Measurements from ENCODE around the gene ATG4C. TPM values are rescaled to one million over a fixed set of nuclear protein-coding genes. Genes with fewer than 3 reads are reported as not detected.

Gene ATG4C
- total RNA-seq, 1 experiment from 2014 or later: 13.1 TPM

DNA sequence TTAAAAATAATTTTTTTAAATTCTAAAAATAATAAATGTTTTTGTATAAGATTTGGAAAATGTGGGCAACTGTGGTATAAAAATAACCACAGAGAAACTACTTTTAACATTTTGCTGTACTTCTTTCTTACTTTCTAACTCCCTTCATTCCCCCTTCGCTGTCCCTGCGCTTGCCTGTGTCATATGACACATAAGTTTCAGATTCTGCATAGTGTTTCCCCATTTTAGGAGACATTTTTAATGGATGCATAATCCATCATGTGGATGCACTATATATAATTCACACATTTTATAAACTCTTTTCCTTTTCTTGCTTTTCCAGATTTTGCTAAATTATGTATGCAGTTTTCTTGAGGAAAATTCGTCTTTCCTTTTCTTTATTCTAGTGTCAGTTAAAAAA is 16.3 kb downstream of the ATG4C start:
- no peaks in the 10 kb centered on the region for H4K20me1 ChIP-seq (ENCODE audit: control insufficient read depth, insufficient read depth, insufficient read length)
- H3K27ac Mint-ChIP-seq: peak overlapping the region in 1 of 3 experiments; percentile 41; a peak in 2 of 7 replicates
- H3K23me2 ChIP-seq (ENCODE audit: insufficient read length, low read depth, low read length, poor library complexity, severe bottlenecking): no peaks in the 10 kb centered on the region
- no peak overlapping the region for H2BK5ac ChIP-seq (ENCODE audit: insufficient read length, low read length)
- no peak overlapping the region for H3K4me2 ChIP-seq (ENCODE audit: insufficient read depth, insufficient read length, low read length)
- no peak overlapping the region for H2AFZ ChIP-seq (ENCODE audit: low read length)
- no peaks in the 10 kb centered on the region for H3K4me1 Mint-ChIP-seq
- no peaks in the 10 kb centered on the region for H3K4me1 ChIP-seq (ENCODE audit: insufficient read depth, low read length)
- no peaks in the 10 kb centered on the region for H3K79me1 ChIP-seq (ENCODE audit: insufficient read depth, low read depth, low read length, poor library complexity, severe bottlenecking)
- no peak overlapping the region for H3K4ac ChIP-seq (ENCODE audit: low read depth, low read length)
- H3K27ac ChIP-seq (ENCODE audit: insufficient read length, low read depth, low read length): no peak overlapping the region
- WGBS (ENCODE audit: extremely low coverage, insufficient read length, low lambda C conversion rate): no CpG with 5 or more reads among the region's 3 CpGs
- no peak overlapping the region for H3K23ac ChIP-seq (ENCODE audit: insufficient read length, low read depth, low read length)
- no peak overlapping the region for H4K8ac ChIP-seq (replicated peaks; ENCODE audit: insufficient read length, low read depth, low read length)
- H3K27me3 ChIP-seq (ENCODE audit: insufficient read depth, low read length): no peaks in the 10 kb centered on the region
- no peak overlapping the region for H2BK20ac ChIP-seq (ENCODE audit: low read depth, low read length, poor library complexity, severe bottlenecking)
- H3K14ac ChIP-seq (ENCODE audit: insufficient read depth, low read length): no peak overlapping the region
- TF ChIP-seq, protein P1, sequence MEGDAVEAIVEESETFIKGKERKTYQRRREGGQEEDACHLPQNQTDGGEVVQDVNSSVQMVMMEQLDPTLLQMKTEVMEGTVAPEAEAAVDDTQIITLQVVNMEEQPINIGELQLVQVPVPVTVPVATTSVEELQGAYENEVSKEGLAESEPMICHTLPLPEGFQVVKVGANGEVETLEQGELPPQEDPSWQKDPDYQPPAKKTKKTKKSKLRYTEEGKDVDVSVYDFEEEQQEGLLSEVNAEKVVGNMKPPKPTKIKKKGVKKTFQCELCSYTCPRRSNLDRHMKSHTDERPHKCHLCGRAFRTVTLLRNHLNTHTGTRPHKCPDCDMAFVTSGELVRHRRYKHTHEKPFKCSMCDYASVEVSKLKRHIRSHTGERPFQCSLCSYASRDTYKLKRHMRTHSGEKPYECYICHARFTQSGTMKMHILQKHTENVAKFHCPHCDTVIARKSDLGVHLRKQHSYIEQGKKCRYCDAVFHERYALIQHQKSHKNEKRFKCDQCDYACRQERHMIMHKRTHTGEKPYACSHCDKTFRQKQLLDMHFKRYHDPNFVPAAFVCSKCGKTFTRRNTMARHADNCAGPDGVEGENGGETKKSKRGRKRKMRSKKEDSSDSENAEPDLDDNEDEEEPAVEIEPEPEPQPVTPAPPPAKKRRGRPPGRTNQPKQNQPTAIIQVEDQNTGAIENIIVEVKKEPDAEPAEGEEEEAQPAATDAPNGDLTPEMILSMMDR (conservative IDR thresholded peaks at IDR 0.05): no peak
- no peak overlapping the region for H3K4me3 Mint-ChIP-seq
- no peak overlapping the region for H2BK15ac ChIP-seq (ENCODE audit: low read depth, low read length)
- no peak overlapping the region for H2BK12ac ChIP-seq (ENCODE audit: insufficient read length, low read depth, low read length)
- no peak overlapping the region for H4K5ac ChIP-seq (ENCODE audit: insufficient read length, low read depth, low read length)
- H2AK5ac ChIP-seq (ENCODE audit: insufficient read length, low read length): no peak overlapping the region
- no peak overlapping the region for H4K91ac ChIP-seq (ENCODE audit: insufficient read length, low read depth, low read length)
- H3K79me2 ChIP-seq (ENCODE audit: insufficient read depth, low read length): no peaks in the 10 kb centered on the region; the same call in 1 of the 2 replicates
- H3K27me3 Mint-ChIP-seq (ENCODE audit: low read depth): no peaks in the 10 kb centered on the region
- H3T11ph ChIP-seq (ENCODE audit: low read length): no peak overlapping the region
- peaks cover 0 to 3% (median 0%) of the 10 kb centered on the region in 3 experiments; a peak in 2 of 7 replicates for H3K36me3 Mint-ChIP-seq (ENCODE audit: insufficient read depth in 1 of 3, low read depth in 3 of 3)
- H3K18ac ChIP-seq (ENCODE audit: insufficient read length, low read depth, low read length): no peak overlapping the region
- no peak for DNase-seq
- no peaks in the 10 kb centered on the region for H3K9me3 Mint-ChIP-seq
- no peaks in the 10 kb centered on the region for H3K9me3 ChIP-seq (ENCODE audit: control insufficient read depth, low read depth, low read length)
- H2BK120ac ChIP-seq (ENCODE audit: low read depth, low read length, poor library complexity, severe bottlenecking): no peak overlapping the region
- no peak overlapping the region for H3K9ac ChIP-seq (ENCODE audit: extremely low read depth, insufficient read length, low read length)
- no peak overlapping the region for H3K56ac ChIP-seq (ENCODE audit: insufficient read length, low read depth, low read length)

Measured in H9 (cell line).